ENCODE measurements around the gene PLOD2. TPM values are rescaled to one million over a fixed set of nuclear protein-coding genes. Genes with fewer than 3 reads are reported as not detected.
A peak's percentile ranks its signal among the peaks of the same experiment; 100 is the strongest.

PLOD2 gene
- total RNA-seq, 1 donor: 345 TPM

DNA sequence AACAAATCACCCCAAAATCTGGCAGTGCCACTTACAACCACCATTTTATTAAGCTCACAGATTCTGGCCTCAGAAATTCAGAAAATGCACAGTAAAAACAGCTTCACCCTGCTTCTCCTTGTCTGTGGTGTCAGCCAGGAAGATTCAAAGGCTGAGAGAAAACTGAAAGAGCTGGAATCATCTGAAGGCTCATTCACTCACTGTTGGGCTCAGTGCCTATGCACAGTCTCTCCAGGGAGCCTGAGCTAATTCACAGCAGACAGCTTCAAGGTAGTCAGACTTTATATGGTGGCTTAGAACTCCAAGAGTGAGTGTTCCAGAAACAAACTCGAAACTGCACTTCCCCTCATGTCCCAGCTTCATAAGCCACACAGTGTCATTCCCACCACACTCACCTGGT is 16.5 kb upstream of the PLOD2 start:
- peaks cover 19% of the 10 kb centered on the region for H3K4me1 ChIP-seq (ENCODE audit: insufficient read depth, low read length)
- no peak for DNase-seq (ENCODE audit: insufficient read length, low spot score, missing footprints)
- H2AFZ ChIP-seq (ENCODE audit: low read length): no peak overlapping the region
- H3K9me3 ChIP-seq (ENCODE audit: low read depth, low read length): no peaks in the 10 kb centered on the region
- no peaks in the 10 kb centered on the region for H3K36me3 ChIP-seq (ENCODE audit: insufficient read depth, low read length)
- H3K4me3 ChIP-seq (ENCODE audit: insufficient read depth, low read length): no peak overlapping the region
- H4K20me1 ChIP-seq (ENCODE audit: insufficient read depth, low read length): no peaks in the 10 kb centered on the region
- no peaks in the 10 kb centered on the region for H3K27me3 ChIP-seq (ENCODE audit: insufficient read depth, low read length)
- peak overlapping the region; percentile 39 for H3K27ac ChIP-seq (ENCODE audit: low read depth, low read length)
- peak overlapping the region; percentile 25 for H3K4me2 ChIP-seq (ENCODE audit: insufficient read depth, low read length)
- no peak for TF ChIP-seq CTCF (IDR thresholded peaks at IDR 0.05; ENCODE audit: extremely low read depth, low read depth, low read length)
- H3K79me2 ChIP-seq (ENCODE audit: insufficient read depth, low read length): no peaks in the 10 kb centered on the region

- no peak overlapping the region for H3K4me3 ChIP-seq (ENCODE audit: insufficient read depth, low read length)
- peak overlapping the region; percentile 25 for H3K4me2 ChIP-seq (ENCODE audit: insufficient read depth, low read length)
- H4K20me1 ChIP-seq (ENCODE audit: insufficient read depth, low read length): no peaks in the 10 kb centered on the region
- H3K9me3 ChIP-seq (ENCODE audit: low read depth, low read length): no peaks in the 10 kb centered on the region
- peak overlapping the region; percentile 39 for H3K27ac ChIP-seq (ENCODE audit: low read depth, low read length)
- H3K79me2 ChIP-seq (ENCODE audit: insufficient read depth, low read length): no peaks in the 10 kb centered on the region
- H3K36me3 ChIP-seq (ENCODE audit: insufficient read depth, low read length): no peaks in the 10 kb centered on the region
- H3K4me1 ChIP-seq (ENCODE audit: insufficient read depth, low read length): peaks cover 19% of the 10 kb centered on the region
- no peak for DNase-seq (ENCODE audit: insufficient read length, low spot score, missing footprints)
- H2AFZ ChIP-seq (ENCODE audit: low read length): no peak overlapping the region
- no peaks in the 10 kb centered on the region for H3K27me3 ChIP-seq (ENCODE audit: insufficient read depth, low read length)
- no peak for TF ChIP-seq CTCF (IDR thresholded peaks at IDR 0.05; ENCODE audit: extremely low read depth, low read depth, low read length)
Measured at GRCh38 chr3:146177072-146177471, 16.1 kb upstream of the PLOD2 start.

- H3K27me3 ChIP-seq (ENCODE audit: insufficient read depth, low read length): no peaks in the 10 kb centered on the region
- peaks cover 7% of the 10 kb centered on the region for H3K4me1 ChIP-seq (ENCODE audit: insufficient read depth, low read length)
- H3K79me2 ChIP-seq (ENCODE audit: insufficient read depth, low read length): no peaks in the 10 kb centered on the region
- H2AFZ ChIP-seq (ENCODE audit: low read length): no peak overlapping the region
- no peaks in the 10 kb centered on the region for H3K36me3 ChIP-seq (ENCODE audit: insufficient read depth, low read length)
- no peak overlapping the region for H3K4me3 ChIP-seq (ENCODE audit: insufficient read depth, low read length)
- no peak overlapping the region for H3K27ac ChIP-seq (ENCODE audit: low read depth, low read length)
- H3K4me2 ChIP-seq (ENCODE audit: insufficient read depth, low read length): no peak overlapping the region
- H4K20me1 ChIP-seq (ENCODE audit: insufficient read depth, low read length): no peaks in the 10 kb centered on the region
- no peaks in the 10 kb centered on the region for H3K9me3 ChIP-seq (ENCODE audit: low read depth, low read length)
- DNase-seq (ENCODE audit: insufficient read length, low spot score, missing footprints): no peak
- no peak for TF ChIP-seq CTCF (IDR thresholded peaks at IDR 0.05; ENCODE audit: extremely low read depth, low read depth, low read length)
Measured at GRCh38 chr3:146172586-146172985, 11.6 kb upstream of the PLOD2 start.

DNA sequence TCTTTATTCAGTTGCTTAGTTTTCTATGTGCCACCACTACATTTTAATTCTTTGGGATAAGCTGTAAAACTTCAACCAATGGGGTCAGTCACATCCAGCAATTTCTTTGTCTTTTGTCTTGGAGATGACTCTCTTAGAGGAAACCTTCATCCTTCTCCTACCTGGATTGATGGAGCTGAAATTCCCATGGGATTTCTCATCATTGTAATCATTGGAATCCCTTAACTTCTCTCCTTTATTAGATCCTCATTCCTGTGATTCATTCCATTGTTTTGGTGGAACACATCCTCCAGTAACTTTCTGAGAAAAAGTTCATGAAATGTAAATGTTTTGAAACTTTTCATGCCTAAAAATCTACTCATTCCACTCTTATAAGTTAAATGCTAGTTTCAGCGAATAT is 9.6 kb upstream of the PLOD2 start:
- Histone ChIP-seq H3K79me2 (ENCODE audit: insufficient read depth, low read length) (no peaks in the 10 kb centered on the region), H3K27ac (ENCODE audit: low read depth, low read length) (no peak overlapping the region), H3K4me2 (ENCODE audit: insufficient read depth, low read length) (no peak overlapping the region), H4K20me1 (ENCODE audit: insufficient read depth, low read length) (no peaks in the 10 kb centered on the region), H2AFZ (ENCODE audit: low read length) (no peak overlapping the region), H3K4me3 (ENCODE audit: insufficient read depth, low read length) (no peak overlapping the region), H3K36me3 (ENCODE audit: insufficient read depth, low read length) (no peaks in the 10 kb centered on the region), H3K9me3 (ENCODE audit: low read depth, low read length) (no peaks in the 10 kb centered on the region), H3K4me1 (ENCODE audit: insufficient read depth, low read length) (peaks cover 24% of the 10 kb centered on the region), H3K27me3 (ENCODE audit: insufficient read depth, low read length) (no peaks in the 10 kb centered on the region)
- DNase-seq (ENCODE audit: insufficient read length, low spot score, missing footprints): no peak
- no peak for TF ChIP-seq CTCF (IDR thresholded peaks at IDR 0.05; ENCODE audit: extremely low read depth, low read depth, low read length)
